HG02571 (cell line): ENCODE data around the gene PPA1.
"Not testable (repeated sequence)": the region's sequence is repeated elsewhere in the genome, so short reads cannot be mapped to it uniquely, and the experiment has no call there.

ENCODE experiments used
- ATAC-seq: cut with Tn5 transposase; IDR thresholded peaks from one replicate; pipeline ENCODE4 v1.9.1; 2021; ENCODE audit warnings: mild to moderate bottlenecking, moderate library complexity; ENCODE audit not compliant: unreplicated experiment

Gene PPA1

DNA sequence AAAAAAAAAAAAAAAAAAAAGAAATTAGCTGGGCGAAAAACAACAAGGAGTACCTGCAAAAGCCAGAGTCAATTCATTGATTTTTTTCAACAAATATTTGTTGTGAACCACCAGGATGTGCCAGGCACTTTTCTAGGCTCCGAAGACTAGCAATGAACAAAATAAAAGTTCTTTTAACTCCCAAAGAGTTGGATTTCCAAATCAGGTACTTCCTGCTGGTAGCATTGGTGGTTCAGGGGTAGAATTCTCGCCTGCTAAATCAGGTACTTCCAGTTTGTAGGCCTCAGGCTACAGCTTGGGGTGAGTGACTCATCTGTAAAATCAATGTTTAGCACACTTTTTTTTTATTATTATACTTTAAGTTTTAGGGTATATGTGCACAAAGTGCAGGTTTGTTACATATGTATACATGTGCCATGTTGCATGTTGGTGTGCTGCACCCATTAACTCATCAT, 10.9 kb downstream of the PPA1 start:
- ATAC-seq: no peak

DNA sequence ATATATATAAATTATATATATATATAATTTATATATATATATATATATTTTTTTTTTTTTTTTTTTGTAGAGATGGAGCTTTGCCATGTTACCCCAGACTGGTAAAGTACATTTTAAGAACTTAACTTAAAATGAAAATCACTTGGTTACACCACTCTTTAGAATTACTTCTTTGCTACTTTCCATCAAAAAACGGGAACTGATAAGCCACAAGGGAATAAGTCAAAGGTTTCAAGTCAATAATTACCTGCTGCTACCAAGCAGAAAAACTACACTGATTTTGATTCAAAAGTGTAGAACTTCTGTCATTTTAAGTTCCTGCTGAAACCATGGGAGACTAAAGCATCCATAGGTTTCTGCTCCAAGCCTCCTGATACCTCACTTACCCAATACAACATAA, 12.2 kb downstream of the PPA1 start:
- no peak for ATAC-seq

DNA sequence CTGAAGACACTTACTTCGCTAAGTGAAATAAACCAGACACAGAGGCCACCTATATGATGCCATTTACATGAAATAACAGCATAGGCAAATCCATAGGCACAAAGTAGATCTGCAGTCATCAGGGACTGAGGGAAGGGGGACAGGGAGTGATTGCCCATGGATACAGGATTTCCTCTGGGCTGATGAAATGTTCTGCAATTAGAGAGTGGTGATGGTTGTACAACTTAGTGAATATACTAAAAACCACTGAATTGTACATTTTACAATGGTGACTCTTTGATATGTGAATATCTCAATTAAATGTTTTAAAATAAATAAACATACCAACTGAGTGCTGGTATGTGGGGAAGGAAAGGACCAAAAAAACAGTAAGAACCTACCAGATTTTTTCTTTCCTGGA, 20.4 kb downstream of the PPA1 start:
- no peak for ATAC-seq

- ATAC-seq: no peak
These were observed 21.0 kb downstream of the PPA1 start for GRCh38 chr10:70212277-70212676.

DNA sequence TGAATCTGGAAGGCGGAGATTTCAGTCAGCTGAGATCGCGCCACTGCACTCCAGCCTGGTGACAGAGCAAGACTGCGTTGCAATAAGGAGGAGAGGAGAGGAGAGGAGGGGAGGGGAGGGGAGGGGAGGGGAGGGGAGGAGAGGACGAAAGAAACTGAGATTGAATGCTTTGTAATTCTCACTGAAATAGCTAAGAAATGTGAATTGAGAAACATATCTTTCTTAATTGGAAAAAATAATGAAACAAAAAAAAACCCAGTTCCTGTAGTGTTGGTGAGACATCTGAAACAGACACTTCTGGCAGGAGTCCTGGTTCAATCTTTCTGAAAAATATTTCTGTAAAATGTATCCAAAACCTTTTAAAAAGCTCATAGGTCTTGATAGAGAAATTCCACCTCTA, 26.5 kb downstream of the PPA1 start:
- no peak for ATAC-seq

- no peak for ATAC-seq
These were observed 32.1 kb downstream of the PPA1 start for GRCh38 chr10:70201105-70201504.

- no peak for ATAC-seq
These were observed 34.3 kb downstream of the PPA1 start for GRCh38 chr10:70198696-70199466.

DNA sequence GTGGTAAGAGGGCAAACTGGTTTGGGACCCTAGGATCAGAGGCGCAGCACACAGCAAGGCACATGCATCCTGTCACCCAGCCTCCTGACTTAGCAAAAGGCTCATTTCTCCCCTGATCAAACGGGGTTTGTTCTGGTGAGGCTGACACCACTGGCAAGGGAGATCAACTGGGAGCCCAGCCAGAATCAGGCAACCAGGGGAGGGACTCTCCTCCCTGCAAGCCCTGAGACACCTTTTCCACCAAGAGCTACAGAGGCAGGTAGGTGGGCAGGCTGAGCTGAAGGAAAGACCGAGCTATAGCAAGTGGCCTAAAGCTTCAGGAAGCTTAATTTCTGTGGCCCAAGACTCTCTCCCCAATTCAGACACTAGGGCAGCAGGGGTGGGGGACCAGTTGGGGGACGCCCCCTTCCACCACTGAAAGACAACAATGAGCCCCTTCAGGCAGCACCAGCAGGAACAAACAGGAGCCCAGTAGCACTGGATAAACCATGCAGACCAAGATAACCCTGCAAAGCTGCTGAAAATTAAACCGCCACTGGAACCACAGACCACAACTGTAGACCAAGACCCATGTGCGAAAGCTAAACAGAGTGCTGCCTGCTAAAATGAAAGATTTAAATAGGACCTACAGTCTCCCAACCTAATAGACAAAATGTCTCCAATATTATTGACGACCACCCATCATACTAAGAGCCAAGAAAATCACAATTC, 35.8 kb downstream of the PPA1 start:
- ATAC-seq: no peak

- no peak for ATAC-seq
These were observed 39.8 kb downstream of the PPA1 start for GRCh38 chr10:70193391-70193844.

DNA sequence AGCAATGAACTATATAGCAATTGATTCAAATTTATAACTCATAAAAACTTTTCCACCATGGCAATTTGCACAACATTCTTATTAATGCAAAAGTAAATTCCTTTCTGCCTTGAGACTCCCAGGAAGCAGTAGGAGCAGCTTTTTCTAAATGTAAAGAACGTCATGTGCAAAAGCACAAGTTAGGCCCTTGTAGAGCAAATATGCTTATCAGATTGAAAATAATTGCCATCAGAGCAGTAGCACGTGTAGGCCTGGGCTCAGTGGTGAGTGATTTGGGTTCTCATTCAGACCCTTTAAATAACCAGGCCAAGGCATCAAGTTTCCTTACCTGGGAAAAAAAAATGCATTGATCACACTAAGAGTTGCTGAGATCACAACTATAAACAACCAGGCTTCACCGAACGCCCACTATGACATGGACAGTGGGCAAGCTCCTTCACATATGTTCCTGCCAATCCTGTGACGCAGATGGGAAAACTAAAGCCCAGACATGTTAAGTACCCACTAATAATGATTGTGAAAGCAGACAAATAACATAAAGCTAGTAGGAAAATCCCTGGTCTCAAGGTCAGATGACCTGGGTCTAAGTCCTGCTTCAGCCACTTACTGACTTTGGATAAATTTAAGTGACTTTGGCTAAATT, 40.8 kb downstream of the PPA1 start:
- no peak for ATAC-seq

GRCh38 chr10:70191972-70192305, 41.3 kb downstream of the PPA1 start:
- no peak for ATAC-seq

- no peak for ATAC-seq
These were observed 41.9 kb downstream of the PPA1 start for GRCh38 chr10:70191161-70191971.

DNA sequence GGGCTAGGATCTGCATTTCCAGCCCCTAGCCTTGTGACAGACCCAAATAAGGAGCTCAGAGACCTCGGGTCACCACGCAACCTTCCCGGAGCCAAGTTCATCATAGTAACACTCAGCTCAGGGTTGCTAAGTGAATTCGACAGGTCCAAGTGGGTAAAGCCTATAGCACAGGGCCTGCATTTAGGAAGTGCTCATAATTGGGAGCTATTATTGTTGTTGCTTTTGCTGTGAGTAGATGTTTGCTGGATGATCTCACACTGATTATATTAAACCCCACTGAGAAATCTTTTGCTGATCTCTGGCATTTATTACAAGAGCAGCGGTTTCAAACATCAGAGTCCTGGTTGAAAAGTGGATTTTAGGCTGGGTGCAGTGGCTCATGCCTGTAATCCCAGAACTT, 42.6 kb downstream of the PPA1 start:
- ATAC-seq: no peak

DNA sequence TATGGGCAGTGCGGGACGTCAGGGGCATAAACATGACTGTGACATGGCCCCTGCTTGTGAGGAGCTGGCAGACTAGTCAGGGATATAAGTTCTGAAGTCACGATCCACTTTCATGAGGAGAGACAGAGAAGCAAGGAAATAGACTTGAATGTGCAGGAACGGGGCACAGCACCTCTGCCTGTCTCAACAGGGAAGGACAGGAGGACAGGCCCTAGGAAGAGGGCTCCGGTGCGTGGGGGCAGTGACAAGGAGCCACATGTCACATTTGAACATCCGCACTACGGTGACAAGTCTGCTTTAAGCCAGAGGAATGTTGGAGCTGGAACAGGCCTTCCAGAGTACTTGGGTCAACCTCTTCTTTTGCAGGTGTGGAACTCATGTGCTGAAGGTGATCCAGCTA, 43.1 kb downstream of the PPA1 start:
- no peak for ATAC-seq

- ATAC-seq: no peak
These were observed 44.5 kb downstream of the PPA1 start for GRCh38 chr10:70188768-70189167.

- ATAC-seq: no peak
These were observed 46.7 kb downstream of the PPA1 start for GRCh38 chr10:70186571-70186970.

- ATAC-seq: no peak
These were observed 47.1 kb downstream of the PPA1 start for GRCh38 chr10:70186090-70186489.

DNA sequence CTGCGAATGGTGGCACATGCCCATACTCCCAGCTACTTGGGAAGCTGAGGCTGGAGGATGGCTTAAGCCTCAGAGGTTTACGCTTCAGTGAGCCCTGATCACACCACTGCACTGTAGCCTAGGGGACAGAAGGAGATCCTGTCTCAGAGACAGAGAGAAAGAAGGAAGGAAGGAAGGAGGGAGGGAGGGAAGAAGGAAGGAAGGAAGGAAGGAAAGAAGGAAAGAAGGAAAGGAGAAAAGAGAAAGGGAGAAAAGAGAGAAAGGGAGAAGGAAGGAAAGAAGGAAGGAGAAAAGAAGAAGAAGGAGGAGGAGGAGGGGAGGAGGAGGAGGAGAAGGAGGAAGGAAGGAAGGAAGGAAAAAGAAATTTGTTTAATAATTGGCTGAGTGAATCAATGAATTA, 49.9 kb downstream of the PPA1 start:
- ATAC-seq: no peak

- ATAC-seq: not testable (repeated sequence)
These were observed 54.0 kb downstream of the PPA1 start for GRCh38 chr10:70179209-70179608.

- no peak for ATAC-seq
These were observed 55.0 kb downstream of the PPA1 start for GRCh38 chr10:70178139-70178725.

- ATAC-seq: no peak
These were observed 56.8 kb downstream of the PPA1 start for GRCh38 chr10:70176441-70176840.
